ENCODE measurements around the gene ELL. TPM values are rescaled to one million over a fixed set of nuclear protein-coding genes. Genes with fewer than 3 reads are reported as not detected.

The ELL gene
- total RNA-seq, 1 donor: 18.5 TPM

GRCh38 chr19:18538115-18538514 is 16.2 kb upstream of the ELL start:
- Histone ChIP-seq H3K4me2 (ENCODE audit: insufficient read depth, low read length) (no peak overlapping the region), H3K27me3 (ENCODE audit: insufficient read depth, low read length) (no peaks in the 10 kb centered on the region), H3K79me2 (ENCODE audit: insufficient read depth, low read length) (peaks cover 19% of the 10 kb centered on the region), H3K27ac (ENCODE audit: low read depth, low read length) (no peak overlapping the region), H3K36me3 (ENCODE audit: insufficient read depth, low read length) (peaks cover 47% of the 10 kb centered on the region), H3K9me3 (ENCODE audit: low read depth, low read length) (no peaks in the 10 kb centered on the region), H3K4me1 (ENCODE audit: insufficient read depth, low read length) (peaks cover 9% of the 10 kb centered on the region), H3K4me3 (ENCODE audit: insufficient read depth, low read length) (no peak overlapping the region), H4K20me1 (ENCODE audit: insufficient read depth, low read length) (peaks cover 4% of the 10 kb centered on the region), H2AFZ (ENCODE audit: low read length) (no peak overlapping the region)
- no peak for DNase-seq (ENCODE audit: insufficient read length, low spot score, missing footprints)
- TF ChIP-seq CTCF (IDR thresholded peaks at IDR 0.05; ENCODE audit: extremely low read depth, low read depth, low read length): no peak

GRCh38 chr19:18537431-18537830 is 15.6 kb upstream of the ELL start:
- H3K9me3 ChIP-seq (ENCODE audit: low read depth, low read length): no peaks in the 10 kb centered on the region
- peaks cover 14% of the 10 kb centered on the region for H3K79me2 ChIP-seq (ENCODE audit: insufficient read depth, low read length)
- no peak for DNase-seq (ENCODE audit: insufficient read length, low spot score, missing footprints)
- peaks cover 53% of the 10 kb centered on the region for H3K36me3 ChIP-seq (ENCODE audit: insufficient read depth, low read length)
- H3K27me3 ChIP-seq (ENCODE audit: insufficient read depth, low read length): no peaks in the 10 kb centered on the region
- no peak for TF ChIP-seq CTCF (IDR thresholded peaks at IDR 0.05; ENCODE audit: extremely low read depth, low read depth, low read length)
- no peak overlapping the region for H2AFZ ChIP-seq (ENCODE audit: low read length)
- H3K4me3 ChIP-seq (ENCODE audit: insufficient read depth, low read length): no peak overlapping the region
- H3K4me2 ChIP-seq (ENCODE audit: insufficient read depth, low read length): no peak overlapping the region
- peaks cover 4% of the 10 kb centered on the region for H4K20me1 ChIP-seq (ENCODE audit: insufficient read depth, low read length)
- H3K4me1 ChIP-seq (ENCODE audit: insufficient read depth, low read length): peaks cover 8% of the 10 kb centered on the region
- H3K27ac ChIP-seq (ENCODE audit: low read depth, low read length): no peak overlapping the region

- H3K36me3 ChIP-seq (ENCODE audit: insufficient read depth, low read length): peaks cover 61% of the 10 kb centered on the region
- H3K27ac ChIP-seq (ENCODE audit: low read depth, low read length): no peak overlapping the region
- no peak overlapping the region for H3K4me2 ChIP-seq (ENCODE audit: insufficient read depth, low read length)
- H3K9me3 ChIP-seq (ENCODE audit: low read depth, low read length): no peaks in the 10 kb centered on the region
- peaks cover 4% of the 10 kb centered on the region for H3K79me2 ChIP-seq (ENCODE audit: insufficient read depth, low read length)
- H3K4me3 ChIP-seq (ENCODE audit: insufficient read depth, low read length): no peak overlapping the region
- TF ChIP-seq CTCF (IDR thresholded peaks at IDR 0.05; ENCODE audit: extremely low read depth, low read depth, low read length): no peak
- no peaks in the 10 kb centered on the region for H4K20me1 ChIP-seq (ENCODE audit: insufficient read depth, low read length)
- H3K4me1 ChIP-seq (ENCODE audit: insufficient read depth, low read length): no peaks in the 10 kb centered on the region
- H2AFZ ChIP-seq (ENCODE audit: low read length): no peak overlapping the region
- H3K27me3 ChIP-seq (ENCODE audit: insufficient read depth, low read length): no peaks in the 10 kb centered on the region
- no peak for DNase-seq (ENCODE audit: insufficient read length, low spot score, missing footprints)
These were observed 14.6 kb upstream of the ELL start for GRCh38 chr19:18536475-18536874.

- H2AFZ ChIP-seq (ENCODE audit: low read length): no peak overlapping the region
- peak; percentile 54 for DNase-seq (ENCODE audit: insufficient read length, low spot score, missing footprints)
These were observed 11.2 kb upstream of the ELL start for GRCh38 chr19:18533058-18533457.

More at GRCh38 chr19:18533058-18533457, 11.2 kb upstream of the ELL start:
- TF ChIP-seq CTCF (IDR thresholded peaks at IDR 0.05; ENCODE audit: extremely low read depth, low read depth, low read length): no peak
- Histone ChIP-seq H3K9me3 (ENCODE audit: low read depth, low read length) (no peaks in the 10 kb centered on the region), H3K79me2 (ENCODE audit: insufficient read depth, low read length) (no peaks in the 10 kb centered on the region), H3K4me2 (ENCODE audit: insufficient read depth, low read length) (no peak overlapping the region), H3K4me3 (ENCODE audit: insufficient read depth, low read length) (no peak overlapping the region), H3K27ac (ENCODE audit: low read depth, low read length) (no peak overlapping the region), H3K4me1 (ENCODE audit: insufficient read depth, low read length) (no peaks in the 10 kb centered on the region), H3K27me3 (ENCODE audit: insufficient read depth, low read length) (no peaks in the 10 kb centered on the region), H3K36me3 (ENCODE audit: insufficient read depth, low read length) (peaks cover 40% of the 10 kb centered on the region), H4K20me1 (ENCODE audit: insufficient read depth, low read length) (no peaks in the 10 kb centered on the region)

All from osteoblast (primary cell).